Activated T-helper 2 cell treated with anti-CD3 and anti-CD28 coated beads, Interferon-gamma antibody, Interleukin-2, Interleukin-4, amounts not matched to agents 10 μg/mL and 5 μg/mL and 100 μg/mL, durations not matched to agents 14 hours and 24 hours and 36 hours (primary cell): ENCODE measurements around the gene ABCB11. TPM values are rescaled to one million over a fixed set of nuclear protein-coding genes. Genes with fewer than 3 reads are reported as not detected.
"Not testable (repeated sequence)": the region's sequence is repeated elsewhere in the genome, so short reads cannot be mapped to it uniquely, and the experiment has no call there.

ENCODE experiments used
- DNase-seq: peaks from one replicate; pipeline ENCODE4 v3.0.0; 2021; ENCODE audit warnings: low spot score
- H3K27ac Mint-ChIP-seq: one replicate; pipeline ENCODE4 v1.8.0; 2021; ENCODE audit warnings: mixed read lengths
- H3K27me3 Mint-ChIP-seq: one replicate; pipeline ENCODE4 v1.8.0; 2021; ENCODE audit warnings: low read depth, mixed read lengths
- H3K36me3 Mint-ChIP-seq: one replicate; pipeline ENCODE4 v1.8.0; 2021; ENCODE audit warnings: low read depth, mixed read lengths
- H3K4me1 Mint-ChIP-seq: one replicate; pipeline ENCODE4 v1.8.0; 2021; ENCODE audit warnings: low read depth, mixed read lengths
- H3K4me3 Mint-ChIP-seq: one replicate; pipeline ENCODE4 v1.8.0; 2021; ENCODE audit warnings: low read depth, mild to moderate bottlenecking, moderate library complexity, mixed read lengths
- H3K9me3 Mint-ChIP-seq: one replicate; pipeline ENCODE4 v1.8.0; 2021; ENCODE audit warnings: mixed read lengths
- intact Hi-C: fragments of 100-400 bp; cut with micrococcal nuclease; formaldehyde crosslinking; loops from one replicate; pipeline ENCODE4 v1.15.1; 2023
- total RNA-seq: library from RNA; stranded (reverse); gene quantifications from 2 replicates; pipeline ENCODE4 v1.2.3, GENCODE V29; 2022

ABCB11 gene
- total RNA-seq, 1 donor from 2014 or later: 0.02 TPM

- DNase-seq: no peak
- Mint-ChIP-seq H3K4me3 (no peak overlapping the region), H3K4me1 (no peaks in the 10 kb centered on the region), H3K27ac (no peak overlapping the region), H3K36me3 (no peaks in the 10 kb centered on the region), H3K27me3 (peaks cover 57% of the 10 kb centered on the region), H3K9me3 (no peaks in the 10 kb centered on the region)
- intact Hi-C loops: no loop called here
Observed at GRCh38 chr2:168897449-168897848, 133.7 kb downstream of the ABCB11 start.

DNA sequence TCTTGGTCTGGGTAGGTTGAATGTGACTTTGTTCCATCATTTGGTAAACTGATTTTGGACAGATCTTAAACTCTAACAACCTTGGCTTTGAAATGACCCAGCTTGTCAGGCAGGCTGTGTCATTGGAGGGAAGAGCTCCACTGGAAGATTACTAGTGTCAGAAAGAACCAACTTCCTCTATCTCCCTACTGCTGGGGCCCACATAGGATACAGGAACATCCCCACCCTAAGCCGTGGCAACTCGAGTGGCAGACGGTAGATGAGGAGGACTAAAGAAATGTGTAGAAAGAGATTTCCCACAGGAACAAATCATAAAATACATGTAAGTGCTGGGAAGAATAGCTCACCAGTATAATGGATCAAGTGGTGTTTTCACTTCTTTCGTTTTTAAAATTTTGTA lies 134.3 kb downstream of the ABCB11 start:
- intact Hi-C loops: no loop called here

DNA sequence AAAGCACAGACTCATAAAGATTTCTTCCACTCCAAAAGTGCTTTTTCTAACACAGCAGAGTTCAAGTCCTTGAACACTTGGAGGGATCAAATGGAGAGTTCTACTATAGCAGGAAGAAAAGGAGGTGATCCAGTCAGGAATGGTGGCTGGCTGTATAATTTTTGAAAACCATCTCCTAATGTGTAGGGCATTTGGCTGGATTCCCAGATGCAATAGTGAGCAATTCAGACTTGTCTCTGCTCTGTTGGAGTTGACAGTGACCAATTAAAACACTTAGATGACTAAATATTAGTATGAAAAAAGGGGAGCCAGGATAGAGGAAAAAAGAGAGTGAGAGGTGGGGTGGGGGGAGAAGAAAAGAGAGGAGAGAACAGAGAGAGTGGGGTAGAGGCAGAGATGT lies 135.4 kb downstream of the ABCB11 start:
- no peaks in the 10 kb centered on the region for H3K36me3 Mint-ChIP-seq
- H3K4me1 Mint-ChIP-seq: peaks cover 1% of the 10 kb centered on the region
- DNase-seq: no peak
- H3K4me3 Mint-ChIP-seq: no peak overlapping the region
- H3K27me3 Mint-ChIP-seq: peaks cover 58% of the 10 kb centered on the region
- H3K27ac Mint-ChIP-seq: no peak overlapping the region
- intact Hi-C loops: no loop called here
- no peaks in the 10 kb centered on the region for H3K9me3 Mint-ChIP-seq

More for the DNA sequence above, 134.3 kb downstream of the ABCB11 start:
- no peak for DNase-seq
- Mint-ChIP-seq H3K27me3 (peaks cover 61% of the 10 kb centered on the region), H3K4me1 (no peaks in the 10 kb centered on the region), H3K27ac (no peak overlapping the region), H3K9me3 (no peaks in the 10 kb centered on the region), H3K36me3 (no peaks in the 10 kb centered on the region), H3K4me3 (no peak overlapping the region)

DNA sequence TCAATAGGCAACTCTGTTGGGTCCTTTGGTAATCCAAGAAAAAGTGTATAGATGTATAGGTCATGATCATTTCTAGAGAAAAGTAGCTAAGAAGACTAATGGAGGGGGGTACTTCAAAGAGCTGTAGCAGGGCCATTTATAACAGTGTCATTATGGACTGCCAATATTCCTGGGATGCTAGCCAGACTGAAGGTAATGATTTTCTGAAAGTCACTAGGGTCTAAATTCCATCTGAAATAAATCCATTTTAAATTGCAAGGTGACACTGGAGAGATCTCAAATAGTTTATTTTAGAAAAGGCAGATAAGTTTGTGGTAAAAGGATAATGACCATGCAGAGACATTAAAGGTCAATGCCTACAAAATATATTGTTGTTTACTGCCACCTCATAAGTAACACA lies 136.4 kb downstream of the ABCB11 start:
- no peak for DNase-seq
- no peaks in the 10 kb centered on the region for H3K9me3 Mint-ChIP-seq
- peaks cover 8% of the 10 kb centered on the region for H3K4me1 Mint-ChIP-seq
- intact Hi-C loops: no loop called here
- H3K27me3 Mint-ChIP-seq: peaks cover 53% of the 10 kb centered on the region
- no peak overlapping the region for H3K27ac Mint-ChIP-seq
- no peaks in the 10 kb centered on the region for H3K36me3 Mint-ChIP-seq
- H3K4me3 Mint-ChIP-seq: no peak overlapping the region

DNA sequence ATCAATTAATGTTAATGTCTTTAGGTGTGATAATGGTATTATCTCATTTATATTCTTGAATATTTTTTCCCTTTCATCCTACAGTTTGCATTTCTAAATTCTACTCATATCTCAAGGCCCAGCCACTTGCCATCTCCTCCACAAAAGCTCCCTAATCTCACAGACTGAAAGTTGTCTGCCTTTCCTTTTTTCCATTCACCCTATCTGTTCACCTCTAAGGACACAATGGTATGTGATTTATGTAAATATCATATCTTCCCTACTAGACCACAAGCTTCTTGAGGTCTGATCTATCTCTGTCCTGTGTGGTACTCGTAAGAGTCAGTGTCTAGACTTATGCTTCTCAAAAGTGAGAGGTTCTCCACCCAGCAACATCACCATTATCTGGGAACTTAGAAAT lies 137.0 kb downstream of the ABCB11 start:
- DNase-seq: no peak
- Mint-ChIP-seq H3K4me1 (peaks cover 12% of the 10 kb centered on the region), H3K4me3 (no peak overlapping the region), H3K9me3 (no peaks in the 10 kb centered on the region), H3K27ac (no peak overlapping the region), H3K27me3 (peaks cover 50% of the 10 kb centered on the region), H3K36me3 (peaks cover 4% of the 10 kb centered on the region)
- intact Hi-C loops: no loop called here

DNA sequence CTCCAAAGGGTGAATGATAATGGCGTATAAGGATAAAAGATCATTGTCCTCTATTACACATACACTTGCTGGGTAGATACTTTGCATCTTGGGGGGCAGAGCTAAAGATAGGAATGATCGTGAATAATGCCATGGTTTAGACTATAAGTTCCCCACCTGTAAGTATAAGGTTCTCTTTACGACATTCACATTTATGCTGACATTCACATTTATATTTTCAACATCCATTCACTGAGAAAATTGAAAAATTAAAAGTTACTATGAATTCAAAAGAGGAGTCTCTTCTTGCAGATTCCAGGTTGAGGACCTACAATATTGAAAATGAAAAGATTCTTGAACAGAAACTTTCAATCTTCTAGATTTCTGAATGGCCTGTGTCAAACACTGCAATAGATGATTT lies 138.8 kb downstream of the ABCB11 start:
- Mint-ChIP-seq H3K36me3 (peaks cover 12% of the 10 kb centered on the region), H3K4me3 (no peak overlapping the region), H3K27me3 (peaks cover 44% of the 10 kb centered on the region), H3K27ac (no peak overlapping the region), H3K9me3 (no peaks in the 10 kb centered on the region), H3K4me1 (peaks cover 17% of the 10 kb centered on the region)
- intact Hi-C loops: no loop called here
- DNase-seq: no peak

DNA sequence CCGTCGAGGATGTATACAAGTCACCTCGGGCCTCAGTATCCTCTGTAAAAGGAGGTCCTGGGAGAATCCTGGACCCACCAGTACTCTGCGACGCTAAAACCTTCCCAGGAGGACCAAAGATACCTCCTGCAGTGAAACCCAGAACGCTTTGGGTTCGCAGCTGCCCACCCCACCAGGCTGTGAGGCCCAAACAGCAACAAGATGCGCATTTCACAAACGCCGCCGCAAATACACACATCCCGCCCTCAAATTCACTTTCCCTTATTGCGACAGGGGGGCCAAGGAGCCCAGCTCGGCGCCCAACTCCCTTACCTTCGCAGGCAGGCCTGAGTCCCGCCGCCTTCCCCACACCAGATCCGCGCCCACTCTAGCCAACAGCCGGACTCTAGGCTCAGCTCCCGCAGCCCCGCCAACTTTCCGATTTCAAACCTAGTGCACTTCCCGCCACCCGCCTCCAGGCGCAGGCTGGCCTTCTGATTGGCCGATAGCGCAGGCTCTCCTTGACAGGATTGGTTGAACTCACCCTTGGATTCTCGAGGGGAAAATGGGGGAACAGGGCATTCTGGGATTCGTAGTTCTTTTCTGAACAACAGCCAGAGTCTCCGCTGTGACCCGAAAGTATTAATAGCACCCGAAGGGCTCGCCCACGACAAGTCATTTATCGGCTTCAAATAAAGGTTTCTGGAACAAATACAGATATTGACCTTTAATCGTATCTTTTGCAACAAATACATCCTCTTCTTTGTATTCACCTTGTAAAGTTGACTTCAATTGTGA lies 140.9 kb downstream of the ABCB11 start, which contains the start of gene SPC25:
Gene SPC25 (minus strand): TSS at position 425 of the 777 bp plus-strand sequence. CDS start 911 bp downstream, outside the sequence.
- peaks cover 30% of the 10 kb centered on the region for H3K27me3 Mint-ChIP-seq
- peaks cover 23% of the 10 kb centered on the region for H3K4me1 Mint-ChIP-seq
- peak within 1 kb of the TSS; percentile 89 for H3K27ac Mint-ChIP-seq

DNA sequence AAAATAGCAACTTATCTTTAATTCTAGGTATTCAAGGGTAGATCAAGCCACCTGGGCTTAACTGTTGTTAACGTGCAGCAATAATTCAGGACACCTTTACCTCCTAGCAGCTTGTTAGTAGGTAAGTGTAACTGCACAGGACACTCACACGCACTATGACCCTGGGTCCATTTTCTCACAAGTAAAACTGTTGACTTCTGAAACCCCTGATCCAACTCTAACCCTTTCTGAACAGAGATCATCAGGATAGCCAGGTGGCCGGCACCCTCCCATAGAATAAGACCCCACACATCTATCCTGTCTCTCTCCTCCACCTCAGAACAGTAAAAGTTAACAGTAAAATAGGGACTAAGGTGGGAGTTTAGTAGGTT lies 141.5 kb downstream of the ABCB11 start:
- Mint-ChIP-seq H3K27me3 (peaks cover 25% of the 10 kb centered on the region), H3K9me3 (no peaks in the 10 kb centered on the region), H3K4me1 (peaks cover 28% of the 10 kb centered on the region), H3K27ac (peak overlapping the region; percentile 89), H3K4me3 (peak overlapping the region; percentile 96), H3K36me3 (peaks cover 31% of the 10 kb centered on the region)
- no peak for DNase-seq
- intact Hi-C loops: loop anchor here (2.0 kb wide), 1 partner anchor 27 kb away; no protein-coding TSS in a partner anchor

More for the DNA sequence above, 140.9 kb downstream of the ABCB11 start, which contains the start of gene SPC25:
- H3K4me3 Mint-ChIP-seq: peak within 1 kb of the TSS; percentile 96
- no peaks in the 10 kb centered on the region for H3K9me3 Mint-ChIP-seq
- intact Hi-C loops: loop anchor here (2.0 kb wide), 1 partner anchor 27 kb away; no protein-coding TSS in a partner anchor
- H3K36me3 Mint-ChIP-seq: peaks cover 26% of the 10 kb centered on the region
- DNase-seq: peak; percentile 88

- Mint-ChIP-seq H3K27ac (no peak overlapping the region), H3K4me1 (peaks cover 34% of the 10 kb centered on the region), H3K27me3 (no peaks in the 10 kb centered on the region), H3K4me3 (no peak overlapping the region), H3K9me3 (no peaks in the 10 kb centered on the region), H3K36me3 (peaks cover 50% of the 10 kb centered on the region)
- no peak for DNase-seq
- intact Hi-C loops: no loop called here
Observed at GRCh38 chr2:168884975-168885374, 146.1 kb downstream of the ABCB11 start.

DNA sequence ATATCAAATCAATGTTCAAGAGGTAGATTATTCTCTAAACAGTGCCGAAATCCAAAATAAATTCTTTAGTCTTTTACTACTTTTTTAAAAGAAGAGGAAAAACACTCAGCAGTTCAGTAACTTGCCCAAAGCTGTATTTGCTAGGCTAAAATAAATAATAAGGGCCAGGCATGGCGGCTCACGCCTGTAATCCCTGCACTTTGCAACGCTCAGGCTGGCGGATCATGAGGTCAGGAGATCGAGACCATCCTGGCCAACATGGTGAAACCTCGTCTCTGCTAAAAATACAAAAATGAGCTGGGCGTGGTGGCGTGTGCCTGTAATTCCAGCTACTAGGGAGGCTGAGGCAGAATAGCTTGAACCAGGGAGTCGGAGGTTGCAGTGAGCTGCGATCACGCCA lies 149.0 kb downstream of the ABCB11 start:
- H3K27ac Mint-ChIP-seq, H3K27me3 Mint-ChIP-seq, H3K4me3 Mint-ChIP-seq, intact Hi-C loops, DNase-seq, H3K9me3 Mint-ChIP-seq: not testable (repeated sequence)
- Mint-ChIP-seq H3K4me1 (peaks cover 30% of the 10 kb centered on the region), H3K36me3 (peaks cover 42% of the 10 kb centered on the region)

DNA sequence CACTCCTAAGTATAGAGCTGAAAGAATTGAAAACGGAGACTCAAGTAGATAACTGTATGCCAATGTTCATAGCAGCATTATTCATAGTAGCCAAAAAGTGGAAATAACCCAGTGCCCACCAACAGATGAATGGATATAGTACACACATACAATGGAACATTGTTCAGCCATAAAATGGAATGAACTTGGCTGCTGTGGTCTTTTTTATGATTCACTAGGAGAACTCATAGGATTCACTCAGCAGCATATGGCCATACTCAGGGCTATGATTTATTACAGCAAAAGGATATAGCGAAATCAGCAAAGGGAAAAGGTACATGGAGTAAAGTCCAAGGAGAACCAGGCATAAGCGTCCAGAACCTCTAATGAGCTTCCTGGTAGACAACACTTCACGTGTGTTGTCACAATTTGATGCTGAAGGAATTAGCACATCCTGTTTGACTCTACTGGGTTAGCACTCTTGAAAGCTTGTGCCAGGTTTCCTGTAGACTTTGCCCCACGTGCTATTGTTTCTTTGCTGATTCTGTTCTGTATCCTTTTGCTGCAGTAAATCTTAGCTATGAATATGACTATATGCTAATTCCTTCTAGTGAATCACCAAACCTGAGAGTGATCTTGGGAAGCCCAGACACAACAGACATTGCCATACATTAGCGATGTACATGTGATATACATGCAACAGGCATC lies 156.6 kb downstream of the ABCB11 start:
- H3K36me3 Mint-ChIP-seq: peaks cover 54% of the 10 kb centered on the region

GRCh38 chr2:168870824-168871223 lies 160.3 kb downstream of the ABCB11 start:
- H3K4me1 Mint-ChIP-seq, H3K9me3 Mint-ChIP-seq, H3K27ac Mint-ChIP-seq, H3K4me3 Mint-ChIP-seq, H3K27me3 Mint-ChIP-seq, DNase-seq, intact Hi-C loops: not testable (repeated sequence)
- H3K36me3 Mint-ChIP-seq: peaks cover 77% of the 10 kb centered on the region

More for the DNA sequence above, 156.6 kb downstream of the ABCB11 start:
- H3K4me3 Mint-ChIP-seq: no peak overlapping the region
- intact Hi-C loops: no loop called here
- no peak for DNase-seq
- H3K4me1 Mint-ChIP-seq: peaks cover 10% of the 10 kb centered on the region
- H3K9me3 Mint-ChIP-seq: no peaks in the 10 kb centered on the region
- no peak overlapping the region for H3K27ac Mint-ChIP-seq
- no peaks in the 10 kb centered on the region for H3K27me3 Mint-ChIP-seq
